ENCODE measurements around the gene PPIL6. TPM values are rescaled to one million over a fixed set of nuclear protein-coding genes. Genes with fewer than 3 reads are reported as not detected.

PPIL6 gene
- total RNA-seq, 1 donor from 2014 or later = 4.2 TPM

DNA sequence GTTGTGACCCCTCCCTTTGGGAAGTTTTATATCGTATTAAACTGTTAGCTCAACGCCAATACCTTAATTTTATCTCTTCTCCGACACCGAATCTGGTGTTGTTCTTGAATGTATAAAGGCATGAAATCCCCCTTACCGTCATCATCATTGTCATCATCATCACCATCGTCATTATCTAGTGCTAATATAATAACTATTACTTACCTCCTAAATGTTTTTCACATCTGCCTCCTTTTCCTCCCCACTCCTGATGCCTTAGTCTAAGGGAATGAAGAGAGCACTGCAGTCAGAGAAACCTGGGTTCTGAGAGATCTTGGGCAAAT lies 43.3 kb upstream of the PPIL6 start:
- intact Hi-C loops (cut with DNase I) = no loop called here
- no peak for TF ChIP-seq CTCF (IDR thresholded peaks at IDR 0.05)
- H3K27me3 ChIP-seq = no peaks in the 10 kb centered on the region
- peaks cover 32% of the 10 kb centered on the region for H3K4me1 ChIP-seq
- peaks cover 16% of the 10 kb centered on the region for H3K36me3 ChIP-seq
- DNase-seq = no peak
- no peaks in the 10 kb centered on the region for H3K9me3 ChIP-seq
- H3K27ac ChIP-seq = no peak overlapping the region
- ATAC-seq = no peak
- H3K4me3 ChIP-seq = peak overlapping the region; percentile 52

GRCh38 chr6:109482905-109483734 lies 42.7 kb upstream of the PPIL6 start, which contains the start of gene ZBTB24:
Gene ZBTB24 (minus strand): TSS chr6:109483219. CDS start chr6:109482026, 1,193 bp downstream.
- intact Hi-C loops (cut with DNase I) = no loop called here
- no peak for TF ChIP-seq CTCF (IDR thresholded peaks at IDR 0.05)
- Histone ChIP-seq H3K27me3 (no peaks in the 10 kb centered on the region), H3K36me3 (peaks cover 18% of the 10 kb centered on the region), H3K9me3 (no peaks in the 10 kb centered on the region), H3K27ac (peak within 1 kb of the TSS; percentile 89), H3K4me3 (peak within 1 kb of the TSS; percentile 98), H3K4me1 (peaks cover 35% of the 10 kb centered on the region)
- DNase-seq (peak; percentile 97), ATAC-seq (peak; percentile 96)

- DNase-seq (no peak), ATAC-seq (no peak)
- intact Hi-C loops (cut with DNase I) = no loop called here
- no peak overlapping the region for H3K27ac ChIP-seq
- peaks cover 31% of the 10 kb centered on the region for H3K36me3 ChIP-seq
- H3K9me3 ChIP-seq = no peaks in the 10 kb centered on the region
- TF ChIP-seq CTCF (IDR thresholded peaks at IDR 0.05) = no peak
- no peaks in the 10 kb centered on the region for H3K27me3 ChIP-seq
- no peak overlapping the region for H3K4me3 ChIP-seq
- peaks cover 42% of the 10 kb centered on the region for H3K4me1 ChIP-seq
Measured at GRCh38 chr6:109480993-109481480, 40.6 kb upstream of the PPIL6 start.

GRCh38 chr6:109478841-109479624 lies 38.6 kb upstream of the PPIL6 start:
- Histone ChIP-seq H3K9me3 (no peaks in the 10 kb centered on the region), H3K27ac (no peak overlapping the region), H3K4me3 (peak overlapping the region; percentile 23), H3K36me3 (peaks cover 51% of the 10 kb centered on the region), H3K27me3 (no peaks in the 10 kb centered on the region), H3K4me1 (peaks cover 42% of the 10 kb centered on the region)
- DNase-seq (no peak), ATAC-seq (no peak)
- TF ChIP-seq CTCF (IDR thresholded peaks at IDR 0.05) = no peak
- intact Hi-C loops (cut with DNase I) = no loop called here

GRCh38 chr6:109478222-109478805 lies 37.9 kb upstream of the PPIL6 start:
- Histone ChIP-seq H3K9me3 (no peaks in the 10 kb centered on the region), H3K4me3 (no peak overlapping the region), H3K4me1 (peaks cover 42% of the 10 kb centered on the region), H3K36me3 (peaks cover 58% of the 10 kb centered on the region), H3K27me3 (no peaks in the 10 kb centered on the region), H3K27ac (no peak overlapping the region)
- ATAC-seq (no peak), DNase-seq (no peak)
- intact Hi-C loops (cut with DNase I) = no loop called here
- no peak for TF ChIP-seq CTCF (IDR thresholded peaks at IDR 0.05)
